GM19238 (cell line): ENCODE measurements around the gene ZNF420.

ENCODE experiments used
- DNase-seq: peaks from one replicate; pipeline ENCODE4 v3.0.0; 2011; ENCODE audit warnings: low spot score; ENCODE audit not compliant: insufficient read length

Gene ZNF420

DNA sequence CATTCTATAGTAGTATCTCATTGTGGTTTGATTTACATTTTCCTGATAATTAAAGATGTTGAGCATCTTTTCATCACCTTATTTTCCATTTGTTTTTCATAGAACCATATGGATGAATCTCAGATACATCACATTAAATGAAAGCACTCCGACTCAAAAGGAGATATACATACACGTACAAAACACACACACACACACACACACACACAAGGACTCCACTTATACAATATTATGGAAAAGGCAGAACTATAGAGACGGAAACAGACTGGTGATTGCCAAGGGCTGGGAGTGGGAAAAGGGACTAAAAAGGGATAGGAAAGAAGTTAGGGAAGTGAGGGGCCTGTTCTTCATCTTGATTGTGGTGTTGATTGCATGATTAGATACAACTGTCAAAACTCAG, 70.0 kb downstream of the ZNF420 start:
- DNase-seq = no peak

DNA sequence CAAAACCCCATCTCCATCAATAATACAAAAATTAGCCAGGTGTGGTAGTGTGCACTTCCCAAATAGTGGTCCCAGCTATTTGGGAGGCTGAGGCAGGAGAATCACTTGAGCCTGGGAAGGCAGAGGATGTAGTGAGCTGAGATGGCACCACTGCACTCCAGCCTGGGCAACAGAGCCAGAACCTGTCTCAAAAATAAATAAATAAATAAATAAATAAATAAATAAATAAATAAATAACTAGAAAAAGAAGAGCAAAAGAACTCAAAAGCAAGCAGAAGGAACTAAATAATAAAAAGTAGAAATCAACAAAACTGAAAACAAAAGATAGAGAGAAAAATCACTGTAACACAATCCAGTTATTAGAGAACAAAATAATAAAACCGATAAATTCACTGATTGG, 81.9 kb downstream of the ZNF420 start:
- no peak for DNase-seq

DNA sequence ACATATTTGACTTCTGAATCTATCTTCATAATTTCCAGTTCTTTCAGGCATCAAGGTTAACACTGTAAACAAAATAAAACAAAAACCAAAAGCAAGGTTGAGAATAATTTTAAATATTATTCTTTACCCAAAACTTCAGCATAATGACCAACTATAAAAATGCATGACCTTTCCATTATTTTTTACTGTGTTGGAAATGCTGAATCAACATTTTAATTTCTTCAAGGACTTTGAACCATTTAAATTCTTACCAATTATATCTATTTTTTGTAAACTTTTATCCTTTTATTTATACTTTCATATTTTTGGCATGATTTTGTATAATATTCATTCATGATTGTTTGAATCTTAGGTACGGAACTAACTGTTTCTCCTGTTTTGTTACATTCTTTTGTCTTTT, 87.4 kb downstream of the ZNF420 start:
- DNase-seq = no peak

DNA sequence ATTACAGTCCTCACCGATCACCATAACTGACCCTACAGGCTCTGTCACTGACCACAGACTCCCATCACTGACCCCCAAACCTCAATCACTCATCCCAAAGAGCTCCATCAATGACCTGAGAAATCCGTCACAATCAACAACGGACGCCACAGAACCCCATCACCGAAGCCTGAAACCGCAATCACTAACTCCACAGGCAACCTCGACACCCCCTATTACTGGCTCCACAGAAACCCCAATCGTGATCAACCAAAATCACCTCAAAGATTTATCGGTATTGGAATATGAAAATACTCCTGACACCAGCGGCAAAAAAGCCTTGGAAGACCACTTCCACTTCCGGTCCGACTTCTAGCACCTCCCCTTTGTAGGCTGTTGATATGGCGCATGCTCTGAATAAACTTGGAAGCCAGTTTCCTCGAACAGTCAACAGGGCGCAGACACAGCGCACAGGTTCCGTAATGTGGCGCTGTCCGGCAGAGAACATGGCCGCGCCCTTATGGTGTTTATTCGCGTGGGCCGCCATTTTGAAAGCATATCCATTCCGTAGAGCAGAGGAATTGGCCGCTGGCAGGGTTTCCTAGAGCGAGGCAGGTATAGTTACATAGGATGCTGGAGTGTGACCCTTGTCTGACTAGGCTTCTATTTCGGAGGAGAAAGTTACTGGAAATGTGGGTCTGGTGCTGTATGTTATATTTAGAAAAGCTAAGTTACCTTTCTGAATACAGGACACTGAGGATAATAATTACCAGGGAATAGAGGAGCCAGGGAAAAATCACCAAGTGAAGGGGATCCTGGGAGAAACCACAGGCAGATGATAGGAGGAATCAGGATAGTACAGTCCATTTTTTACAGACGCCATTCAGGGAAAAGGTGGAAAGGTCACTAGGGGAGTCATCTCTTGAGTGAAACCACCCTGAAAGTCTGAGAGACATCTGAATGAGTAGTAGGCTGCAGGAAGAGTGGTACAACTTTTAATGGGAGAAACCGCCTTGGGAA, 94.4 kb downstream of the ZNF420 start, which contains the start of gene ZNF585A:
TSS of gene ZNF585A (minus strand) at position 328 of the 999 bp plus-strand sequence. CDS start 2,785 bp downstream, outside the sequence.
- peak; percentile 66 for DNase-seq
